ENCODE measurements around the gene DENND5A. TPM values are rescaled to one million over a fixed set of nuclear protein-coding genes. Genes with fewer than 3 reads are reported as not detected.

The DENND5A gene
- total and polyA plus RNA-seq, 10 of the 15 experiments (the other 5 are each of a cell fraction or from before 2014, with no cell fraction given) = 15.6 to 157 (median 85.1) TPM

- TF ChIP-seq PBX3 (IDR thresholded peaks at IDR 0.05; ENCODE audit: insufficient replicate concordance, low read depth, low read length) (peak; percentile 30), ZBTB11 (CRISPR knock-in tag; IDR thresholded peaks at IDR 0.05) (no peak), MTA3 (IDR thresholded peaks at IDR 0.05; ENCODE audit: borderline replicate concordance, low read length) (peak; percentile 79; the same call in 1 of the 2 replicates), CEBPB (IDR thresholded peaks at IDR 0.05; ENCODE audit: borderline replicate concordance in 1 of 2, low read depth in 2 of 2, low read length in 2 of 2) (0 out of 4 replicates have a peak, but pooled peaks of 1 of the 2 experiments have one; percentile 51), CREM (IDR thresholded peaks at IDR 0.05; ENCODE audit: low read depth) (peak; percentile 61), POU2F2 (IDR thresholded peaks at IDR 0.05; ENCODE audit: borderline replicate concordance, low read depth, low read length) (no peak), SIN3A (IDR thresholded peaks at IDR 0.05; ENCODE audit: low read depth, low read length) (no peak)
Measured at GRCh38 chr11:9208726-9209501, 56.2 kb downstream of the DENND5A start (continued).
